B cell (primary cell): Measurements from ENCODE around the gene AANAT. TPM values are rescaled to one million over a fixed set of nuclear protein-coding genes. Genes with fewer than 3 reads are reported as not detected.
A peak's percentile ranks its signal among the peaks of the same experiment; 100 is the strongest.

ENCODE experiments used
- ATAC-seq: fragments of 200-7000 bp; cut with Tn5 transposase; one replicate; pipeline ENCODE4 v1.10.0; 2021; ENCODE audit warnings: low read depth, mild to moderate bottlenecking, moderate number of reproducible peaks, moderate library complexity
- CTCF ChIA-PET: fragments of 350-600 bp; sonication (Branson Sonifier 250); formaldehyde crosslinking; loops from one replicate; lab custom pipeline; 2021; ENCODE audit warnings: antibody characterized with exemption, inconsistent platforms; lab: Charles Lee
- POLR2A ChIA-PET: fragments of 350-600 bp; sonication (Branson Sonifier 250); formaldehyde crosslinking; loops from one replicate; lab custom pipeline; 2021; ENCODE audit warnings: antibody characterized with exemption; lab: Charles Lee
- DNase-seq: peaks from one replicate; pipeline ENCODE4 v3.0.0; 2013
- H2AFZ ChIP-seq: 2 replicates; pipeline ENCODE4 v1.6.1; 2012; ENCODE audit warnings: mild to moderate bottlenecking, low read depth, low read length; ENCODE audit not compliant: insufficient read depth, poor library complexity, severe bottlenecking
- H3K27ac ChIP-seq, 2 donors: 1 replicate in 1 of 2; 2 replicates in 1 of 2; pipeline ENCODE4 v1.5.1; 2012 to 2013; ENCODE audit warnings: low read length in 2 of 2, mild to moderate bottlenecking in 2 of 2, moderate library complexity in 1 of 2
- H3K27me3 ChIP-seq, 4 experiments: fragments of 200-600 bp in 1 of 4; sonication (generic) in 1 of 4; replicated peaks in 1 of 4; 1 replicate in 2 of 4; 2 replicates in 2 of 4; pipeline versions ENCODE4 v1.6.1 to v1.7.0; 2013 to 2016; ENCODE audit warnings: low read length in 3 of 4, mild to moderate bottlenecking in 2 of 4, mixed read lengths in 1 of 4, moderate library complexity in 1 of 4; ENCODE audit not compliant: insufficient read depth in 4 of 4, control insufficient read depth in 3 of 4; ENCODE audit errors: control extremely low read depth in 1 of 4
- H3K36me3 ChIP-seq, 2 experiments: replicated peaks in 1 of 2; 1 replicate in 1 of 2; 2 replicates in 1 of 2; pipeline versions ENCODE4 v1.6.1 to v1.7.1; 2013; ENCODE audit warnings: low read length in 1 of 2; ENCODE audit not compliant: insufficient read depth in 2 of 2, control insufficient read depth in 1 of 2; ENCODE audit errors: control extremely low read depth in 1 of 2, extremely low read depth in 1 of 2
- H3K4me1 ChIP-seq, 2 donors: fragments of 200-600 bp in 1 of 2; sonication (generic) in 1 of 2; 1 replicate in 1 of 2; 2 replicates in 1 of 2; pipeline versions ENCODE4 v1.5.1 to v1.6.1; 2013 to 2017; ENCODE audit warnings: low read length in 2 of 2; ENCODE audit not compliant: control insufficient read depth in 2 of 2, insufficient read depth in 2 of 2
- H3K4me2 ChIP-seq: replicated peaks from 2 replicates; pipeline ENCODE3; 2012; ENCODE audit warnings: mild to moderate bottlenecking, low read depth, low read length; ENCODE audit not compliant: poor library complexity, severe bottlenecking
- H3K4me3 ChIP-seq, 5 experiments: fragments of 200-600 bp in 1 of 5; sonication (generic) in 1 of 5; 1 replicate in 3 of 5; 2 replicates in 2 of 5; pipeline versions ENCODE4 v1.5.1 to v1.7.0; 2011 to 2016; ENCODE audit warnings: low read length in 4 of 5, mild to moderate bottlenecking in 4 of 5, low read depth in 2 of 5, control low read depth in 1 of 5, moderate library complexity in 1 of 5; ENCODE audit not compliant: insufficient read depth in 1 of 5; ENCODE audit errors: control extremely low read depth in 1 of 5, extremely low read depth in 1 of 5
- H3K79me2 ChIP-seq: fragments of 200-600 bp; sonication (generic); one replicate; pipeline ENCODE4 v1.6.0; 2016; ENCODE audit warnings: low read length; ENCODE audit not compliant: control insufficient read depth, insufficient read depth
- H3K9ac ChIP-seq: fragments of 200-600 bp; sonication (generic); 2 replicates; pipeline ENCODE4 v1.6.1; 2017; ENCODE audit warnings: mild to moderate bottlenecking, low read length, moderate library complexity
- H3K9me3 ChIP-seq, 3 donors: one replicate each; pipeline versions ENCODE4 v1.6.1 to v1.7.1; 2013; ENCODE audit warnings: low read length in 2 of 3; ENCODE audit not compliant: control insufficient read depth in 2 of 3, insufficient read depth in 1 of 3; ENCODE audit errors: control extremely low read depth in 1 of 3
- H4K20me1 ChIP-seq: 2 replicates; pipeline ENCODE4 v1.6.0; 2012; ENCODE audit warnings: mild to moderate bottlenecking, low read length; ENCODE audit not compliant: insufficient read depth, control insufficient read depth, poor library complexity, severe bottlenecking
- H3K27ac Mint-ChIP-seq: one replicate; pipeline ENCODE4 v1.8.0; 2021; ENCODE audit warnings: mixed read lengths
- H3K27me3 Mint-ChIP-seq: one replicate; pipeline ENCODE4 v1.8.0; 2021; ENCODE audit warnings: mixed read lengths
- H3K4me1 Mint-ChIP-seq: one replicate; pipeline ENCODE4 v1.8.0; 2021; ENCODE audit warnings: mixed read lengths
- H3K4me3 Mint-ChIP-seq: one replicate; pipeline ENCODE4 v1.8.0; 2021; ENCODE audit warnings: mixed read lengths
- H3K9me3 Mint-ChIP-seq: one replicate; pipeline ENCODE4 v1.8.0; 2022; ENCODE audit warnings: mixed read lengths; ENCODE audit not compliant: insufficient read depth
- EZH2 ChIP-seq: IDR thresholded peaks from 2 replicates; pipeline ENCODE4 v1.6.1; 2012; ENCODE audit warnings: borderline replicate concordance, low read depth, mild to moderate bottlenecking, moderate library complexity, low read length; ENCODE audit not compliant: insufficient read depth, poor library complexity, severe bottlenecking
- WGBS: methylation state at CpG from one replicate; pipeline ENCODE4 v1.1.5; 2013; ENCODE audit warnings: missing lambda C conversion rate; ENCODE audit not compliant: insufficient coverage; 5-methylcytosine and 5-hydroxymethylcytosine counted together
- intact Hi-C: fragments of 100-400 bp; cut with micrococcal nuclease; formaldehyde crosslinking; loops from one replicate; pipeline ENCODE4 v1.10.0; 2022
- polyA plus RNA-seq: library from polyadenylated mRNA; depleted of rRNA; stranded (reverse); fragments of >200 nt; gene quantifications from 2 replicates; pipeline ENCODE4 v1.2.3, GENCODE V29; 2012
- total RNA-seq, 2 donors: library from RNA; stranded (reverse); fragments of 120-200 nt in 1 of 2; gene quantifications; 1 replicate in 1 of 2; 2 replicates in 1 of 2; pipeline versions ENCODE4 v1.2.3 to v1.2.4, GENCODE V29; 2013 to 2022
- TF ChIP-seq, protein P1 (sequence below): fragments of 200-600 bp; IDR thresholded peaks from one replicate; pipeline ENCODE4 v1.8.0; 2022; ENCODE audit warnings: antibody characterized with exemption, mild to moderate bottlenecking

Gene AANAT
- total and polyA plus RNA-seq, 2 donors (not counting 1 experiment from before 2014, with no cell fraction given): 0.42 to 0.94 TPM

DNA sequence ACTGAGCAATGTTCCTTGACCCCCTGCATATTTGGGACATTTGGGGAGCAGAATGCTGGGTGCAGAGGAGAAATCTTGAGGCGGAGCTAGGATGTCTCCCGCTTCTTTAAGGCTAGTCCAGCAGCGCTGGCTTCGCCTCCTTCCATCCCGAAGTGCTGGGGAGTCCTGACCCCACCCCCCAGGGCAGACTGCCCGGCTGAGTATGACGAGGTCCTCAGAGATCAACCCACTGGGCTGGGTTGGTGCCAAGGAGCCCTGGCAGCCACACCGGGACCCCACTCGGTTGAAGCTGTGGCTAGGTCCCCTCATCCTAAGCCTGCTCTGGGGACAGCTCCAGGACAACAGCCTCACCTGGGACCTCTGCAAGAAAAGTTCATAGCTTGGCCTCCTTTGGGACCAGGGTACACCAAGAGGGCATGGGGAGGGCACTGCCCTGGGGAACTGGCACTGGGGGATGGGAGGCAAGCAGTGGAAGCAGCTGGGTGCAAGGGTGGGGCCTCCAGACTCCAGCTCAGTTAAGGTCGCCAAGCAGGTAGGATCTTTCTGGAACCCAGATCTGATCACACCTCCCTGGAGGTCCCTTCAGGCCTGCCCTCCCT is 22.8 kb downstream of the AANAT start:
- POLR2A ChIA-PET: interaction anchor here (0.6 to 23.6 kb wide), 9 partner anchors 8 to 1768 kb away, joined by 3 to 478 read pairs (median 3); partner anchors contain the start of genes AANAT and RHBDF2

GRCh38 chr17:76491271-76492122 is 24.1 kb downstream of the AANAT start:
- peaks cover 64% of the 10 kb centered on the region for H3K79me2 ChIP-seq
- Mint-ChIP-seq H3K4me1 (peaks cover 87% of the 10 kb centered on the region), H3K27ac (peak overlapping the region; percentile 98), H3K9me3 (no peaks in the 10 kb centered on the region), H3K4me3 (peak overlapping the region; percentile 89), H3K27me3 (no peaks in the 10 kb centered on the region)
- ChIA-PET CTCF (interaction anchor here (1.4 to 20.8 kb wide), 6 partner anchors 4 to 32 kb away, joined by 7 to 256 read pairs (median 26); partner anchors contain the start of genes AANAT and RHBDF2), POLR2A (interaction anchor here (0.6 to 23.6 kb wide), 7 partner anchors 7 to 84 kb away, joined by 3 to 478 read pairs (median 6); partner anchors contain the start of genes AANAT and RHBDF2)
- no peaks in the 10 kb centered on the region for H3K27me3 ChIP-seq
- peak overlapping the region; percentile 82 for H3K4me2 ChIP-seq
- ATAC-seq (peak; percentile 8), DNase-seq (no peak)
- H3K9me3 ChIP-seq: no peaks in the 10 kb centered on the region
- peaks cover 72 to 94% of the 10 kb centered on the region in 2 donors for H3K4me1 ChIP-seq
- peaks cover 0 to 22% of the 10 kb centered on the region in 2 experiments for H3K36me3 ChIP-seq
- peak overlapping the region in 4 of 5 experiments; percentile 43 to 60 (median 50) for H3K4me3 ChIP-seq
- TF ChIP-seq, protein P1, sequence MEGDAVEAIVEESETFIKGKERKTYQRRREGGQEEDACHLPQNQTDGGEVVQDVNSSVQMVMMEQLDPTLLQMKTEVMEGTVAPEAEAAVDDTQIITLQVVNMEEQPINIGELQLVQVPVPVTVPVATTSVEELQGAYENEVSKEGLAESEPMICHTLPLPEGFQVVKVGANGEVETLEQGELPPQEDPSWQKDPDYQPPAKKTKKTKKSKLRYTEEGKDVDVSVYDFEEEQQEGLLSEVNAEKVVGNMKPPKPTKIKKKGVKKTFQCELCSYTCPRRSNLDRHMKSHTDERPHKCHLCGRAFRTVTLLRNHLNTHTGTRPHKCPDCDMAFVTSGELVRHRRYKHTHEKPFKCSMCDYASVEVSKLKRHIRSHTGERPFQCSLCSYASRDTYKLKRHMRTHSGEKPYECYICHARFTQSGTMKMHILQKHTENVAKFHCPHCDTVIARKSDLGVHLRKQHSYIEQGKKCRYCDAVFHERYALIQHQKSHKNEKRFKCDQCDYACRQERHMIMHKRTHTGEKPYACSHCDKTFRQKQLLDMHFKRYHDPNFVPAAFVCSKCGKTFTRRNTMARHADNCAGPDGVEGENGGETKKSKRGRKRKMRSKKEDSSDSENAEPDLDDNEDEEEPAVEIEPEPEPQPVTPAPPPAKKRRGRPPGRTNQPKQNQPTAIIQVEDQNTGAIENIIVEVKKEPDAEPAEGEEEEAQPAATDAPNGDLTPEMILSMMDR: no peak
- no peak for TF ChIP-seq EZH2
- peak overlapping the region; percentile 53 for H3K9ac ChIP-seq
- intact Hi-C loops: loop anchor here (10.0 kb wide), 1 partner anchor 217 kb away; no protein-coding TSS in a partner anchor
- no peak overlapping the region for H2AFZ ChIP-seq
- peaks cover 31% of the 10 kb centered on the region for H4K20me1 ChIP-seq
- 40% methylated on average over 16 of the region's 17 CpGs for WGBS
- peak overlapping the region; percentile 75 to 94 for H3K27ac ChIP-seq

More for the DNA sequence above, 22.8 kb downstream of the AANAT start:
- H3K4me1 Mint-ChIP-seq: peaks cover 83% of the 10 kb centered on the region
- WGBS: 90% methylated on average over 9 of the region's 10 CpGs
- H3K9me3 Mint-ChIP-seq: no peaks in the 10 kb centered on the region
- Histone ChIP-seq H3K79me2 (peaks cover 58% of the 10 kb centered on the region), H4K20me1 (peaks cover 18% of the 10 kb centered on the region), H3K4me1 (peaks cover 74 to 94% of the 10 kb centered on the region in 2 donors), H3K9me3 (no peaks in the 10 kb centered on the region), H3K27ac (peak overlapping the region; percentile 75 to 94), H3K36me3 (peaks cover 0 to 16% of the 10 kb centered on the region in 2 experiments), H3K4me3 (no peak overlapping the region), H2AFZ (no peak overlapping the region), H3K9ac (no peak overlapping the region), H3K27me3 (no peaks in the 10 kb centered on the region), H3K4me2 (peak overlapping the region; percentile 82)
- intact Hi-C loops: loop anchor here (10.0 kb wide), 1 partner anchor 215 kb away; no protein-coding TSS in a partner anchor
- no peak for TF ChIP-seq EZH2
- peak overlapping the region; percentile 89 for H3K4me3 Mint-ChIP-seq
- DNase-seq (no peak), ATAC-seq (no peak)
- CTCF ChIA-PET: interaction anchor here (0.9 to 20.8 kb wide), 6 partner anchors 3 to 92 kb away, joined by 3 to 256 read pairs (median 25); partner anchors contain the start of genes AANAT and RHBDF2
- H3K27ac Mint-ChIP-seq: peak overlapping the region; percentile 98
- no peaks in the 10 kb centered on the region for H3K27me3 Mint-ChIP-seq
